ENCODE data around the gene CNOT6.
A peak's percentile ranks its signal among the peaks of the same experiment; 100 is the strongest.

CNOT6 gene

DNA sequence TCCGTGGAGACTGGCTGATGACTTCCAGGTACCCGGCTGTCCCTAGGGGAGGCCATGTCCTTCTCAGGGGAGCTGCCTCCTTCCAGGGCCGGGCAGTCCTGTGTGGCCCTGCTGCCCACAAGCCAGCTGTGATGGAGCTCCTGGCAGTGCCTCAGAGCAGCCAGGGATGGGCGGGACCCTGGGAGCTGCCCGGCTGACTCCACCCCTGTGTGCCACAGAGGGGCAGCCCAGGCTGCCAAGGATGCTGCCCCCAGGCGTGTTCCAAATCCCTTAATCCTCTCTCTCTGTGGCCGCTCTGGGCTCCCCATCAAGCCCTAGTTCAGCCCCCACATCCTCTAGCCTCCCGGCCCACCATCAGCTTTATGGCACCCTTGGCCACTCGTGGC is 104.1 kb downstream of the CNOT6 start:
- peak; percentile 55 for DNase-seq (ENCODE audit: low spot score)
- Histone ChIP-seq H3K27ac (no peak overlapping the region), H3K4me3 (no peak overlapping the region)
- TF ChIP-seq, protein P1, sequence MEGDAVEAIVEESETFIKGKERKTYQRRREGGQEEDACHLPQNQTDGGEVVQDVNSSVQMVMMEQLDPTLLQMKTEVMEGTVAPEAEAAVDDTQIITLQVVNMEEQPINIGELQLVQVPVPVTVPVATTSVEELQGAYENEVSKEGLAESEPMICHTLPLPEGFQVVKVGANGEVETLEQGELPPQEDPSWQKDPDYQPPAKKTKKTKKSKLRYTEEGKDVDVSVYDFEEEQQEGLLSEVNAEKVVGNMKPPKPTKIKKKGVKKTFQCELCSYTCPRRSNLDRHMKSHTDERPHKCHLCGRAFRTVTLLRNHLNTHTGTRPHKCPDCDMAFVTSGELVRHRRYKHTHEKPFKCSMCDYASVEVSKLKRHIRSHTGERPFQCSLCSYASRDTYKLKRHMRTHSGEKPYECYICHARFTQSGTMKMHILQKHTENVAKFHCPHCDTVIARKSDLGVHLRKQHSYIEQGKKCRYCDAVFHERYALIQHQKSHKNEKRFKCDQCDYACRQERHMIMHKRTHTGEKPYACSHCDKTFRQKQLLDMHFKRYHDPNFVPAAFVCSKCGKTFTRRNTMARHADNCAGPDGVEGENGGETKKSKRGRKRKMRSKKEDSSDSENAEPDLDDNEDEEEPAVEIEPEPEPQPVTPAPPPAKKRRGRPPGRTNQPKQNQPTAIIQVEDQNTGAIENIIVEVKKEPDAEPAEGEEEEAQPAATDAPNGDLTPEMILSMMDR (IDR thresholded peaks at IDR 0.05), result no peak

DNA sequence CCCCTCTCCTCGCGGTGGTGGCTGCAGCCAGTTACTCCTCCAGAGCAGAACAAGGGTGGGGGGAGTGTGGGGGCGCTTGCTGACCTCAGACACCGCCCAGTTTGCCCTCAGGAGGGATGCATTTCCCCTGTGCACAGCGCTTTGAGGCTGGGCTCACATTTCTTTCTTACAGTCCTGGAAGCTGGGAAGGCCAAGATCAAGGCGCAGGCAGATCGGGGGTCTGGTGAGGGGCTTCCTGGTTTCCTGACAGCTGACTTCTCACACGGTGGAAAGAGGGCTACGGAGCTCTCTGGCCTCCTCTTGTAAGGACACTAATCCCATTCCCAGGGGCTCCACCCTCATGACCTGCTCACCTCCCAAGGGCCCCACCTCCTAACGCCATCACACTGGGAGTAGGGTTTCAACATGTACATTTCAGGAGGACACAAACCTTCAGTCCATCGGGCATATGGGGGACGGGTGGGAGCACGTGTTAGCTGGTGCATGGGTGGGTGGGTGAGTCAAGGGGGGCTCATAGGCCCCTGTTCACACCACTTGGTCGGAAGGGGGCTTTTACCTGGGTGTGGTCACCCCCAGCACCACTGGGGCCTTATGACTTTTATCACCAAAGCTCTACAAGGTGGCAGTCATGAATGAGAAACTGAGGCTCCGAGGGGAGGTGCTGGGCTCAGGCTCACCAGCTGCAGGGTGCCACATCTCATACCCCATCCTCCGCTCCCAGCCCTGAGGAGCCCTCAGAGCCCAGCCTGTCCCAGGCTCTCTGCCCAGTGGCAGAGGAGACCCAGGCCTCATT is 104.8 kb downstream of the CNOT6 start:
- Histone ChIP-seq H3K27ac (no peak overlapping the region), H3K4me3 (no peak overlapping the region)
- TF ChIP-seq, protein P1 (IDR thresholded peaks at IDR 0.05), result no peak
- DNase-seq (ENCODE audit: low spot score), result peak; percentile 66

DNA sequence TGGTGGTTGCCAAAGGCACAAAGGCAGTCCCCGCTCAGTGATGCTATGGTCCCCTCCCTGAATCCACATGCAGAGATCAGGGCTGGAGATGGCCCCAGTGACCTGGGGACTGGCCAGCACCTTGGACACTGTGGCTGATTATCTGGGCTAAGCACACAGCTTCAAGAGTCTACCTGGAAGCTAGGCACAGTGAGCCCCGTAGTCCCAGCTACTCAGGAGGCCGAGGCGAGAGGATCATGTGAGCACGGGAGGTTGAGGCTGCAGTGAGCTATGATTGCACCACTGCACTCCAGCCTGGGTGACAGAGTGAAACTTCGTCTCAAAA is 105.4 kb downstream of the CNOT6 start:
- Histone ChIP-seq H3K27ac (no peak overlapping the region), H3K4me3 (no peak overlapping the region)
- DNase-seq (ENCODE audit: low spot score), result peak; percentile 63
- TF ChIP-seq, protein P1 (IDR thresholded peaks at IDR 0.05), result no peak

DNA sequence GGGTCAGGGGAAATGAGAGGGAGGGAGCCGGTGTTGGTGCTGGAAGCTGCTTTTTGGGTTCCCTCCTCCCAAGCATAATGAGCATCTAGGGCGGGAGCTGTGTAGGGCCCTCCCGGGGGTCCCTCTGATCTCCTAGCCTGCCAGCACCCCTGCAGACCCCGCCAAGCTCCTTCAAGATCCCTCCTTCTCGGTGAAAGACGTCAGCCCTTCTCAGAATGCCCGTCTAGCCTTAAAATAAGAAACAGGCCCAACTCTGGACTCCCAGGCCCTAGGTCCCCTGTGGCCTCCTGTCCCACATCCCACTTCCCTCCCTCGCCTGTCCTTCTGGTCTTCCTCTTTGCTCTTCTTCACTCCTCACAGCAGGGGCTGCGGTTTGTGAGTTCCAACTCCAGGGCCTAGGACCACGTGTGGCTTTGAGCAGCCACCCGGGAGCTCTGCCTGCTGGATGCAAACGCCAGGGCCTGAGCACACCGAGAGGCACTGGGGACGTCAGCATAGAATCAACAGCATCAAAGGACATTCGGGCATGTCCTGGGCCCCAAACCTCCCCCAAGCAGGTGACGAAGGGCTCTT is 105.9 kb downstream of the CNOT6 start:
- TF ChIP-seq, protein P1 (IDR thresholded peaks at IDR 0.05), result no peak
- H3K27ac ChIP-seq, result no peak overlapping the region
- DNase-seq (ENCODE audit: low spot score), result no peak
- no peak overlapping the region for H3K4me3 ChIP-seq

DNA sequence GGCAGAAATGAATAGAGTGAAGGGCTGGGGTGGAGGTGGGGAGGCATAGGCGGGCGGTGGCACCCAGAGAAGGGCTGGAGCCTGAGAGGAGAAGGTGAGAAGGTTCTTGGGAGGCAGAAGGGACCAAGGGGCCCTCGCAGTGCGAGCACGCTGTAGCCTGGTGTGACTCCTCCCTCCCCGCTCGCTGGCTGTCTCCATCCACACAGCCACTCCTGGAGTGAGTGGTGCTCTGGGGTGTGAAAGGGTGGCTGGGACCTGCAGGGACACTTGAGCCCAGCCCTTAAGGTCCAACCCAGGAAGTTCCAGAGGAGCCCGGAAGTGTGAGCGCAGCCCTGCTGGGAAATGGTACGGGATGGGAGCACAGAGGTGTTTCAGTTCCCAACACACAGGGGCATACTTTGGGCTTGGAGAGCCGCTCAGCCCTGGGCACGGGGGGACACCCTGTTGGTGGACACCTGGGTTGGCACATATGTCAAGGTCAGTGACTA is 106.4 kb downstream of the CNOT6 start:
- Histone ChIP-seq H3K27ac (no peak overlapping the region), H3K4me3 (no peak overlapping the region)
- TF ChIP-seq, protein P1 (IDR thresholded peaks at IDR 0.05), result no peak
- peak; percentile 53 for DNase-seq (ENCODE audit: low spot score)

DNA sequence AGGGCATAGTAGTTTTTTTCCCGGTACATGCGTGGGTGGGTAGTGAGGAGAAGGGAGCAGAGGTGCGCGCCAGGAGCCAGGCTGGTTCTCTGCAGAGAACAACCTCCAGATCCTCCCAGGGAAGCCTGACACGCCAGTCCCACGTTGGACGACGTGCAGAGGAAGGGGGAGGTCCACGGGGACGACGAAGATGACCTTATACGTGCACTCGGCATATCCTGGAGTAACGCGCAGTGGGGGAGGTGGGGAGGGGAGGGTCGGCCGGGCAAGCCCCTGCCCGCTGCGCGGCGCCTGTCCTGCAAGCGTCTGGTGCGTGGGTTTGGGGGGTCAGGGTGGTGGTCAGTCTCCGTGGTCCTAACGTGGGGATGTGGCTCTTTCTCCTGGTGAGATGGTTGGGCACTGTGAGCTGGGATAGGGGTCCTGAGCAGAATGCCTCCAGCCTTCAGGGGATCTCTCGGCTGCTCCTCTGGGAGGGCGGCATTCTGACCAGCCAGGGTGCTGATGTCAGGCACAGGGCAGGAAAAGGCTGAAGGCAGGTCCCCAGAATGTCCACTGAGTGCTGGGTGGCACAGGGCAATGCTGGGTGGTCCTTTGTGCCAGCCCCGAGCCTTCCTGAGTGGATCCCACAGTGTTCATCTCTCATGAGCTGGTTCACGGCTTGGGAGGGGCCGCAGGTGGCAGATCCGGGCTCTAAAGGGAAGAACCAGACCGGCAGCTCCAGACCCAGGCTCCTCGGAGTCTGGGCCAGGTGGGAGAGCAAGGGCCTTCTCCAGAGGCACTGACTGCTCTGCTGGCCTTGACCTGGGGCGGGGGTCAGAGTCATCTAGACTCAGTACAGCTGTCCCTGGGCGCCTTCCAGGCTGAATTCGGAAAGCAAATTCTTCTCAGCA is 107.7 kb downstream of the CNOT6 start:
- Histone ChIP-seq H3K4me3 (no peak overlapping the region), H3K27ac (no peak overlapping the region)
- peak; percentile 58 for DNase-seq (ENCODE audit: low spot score)
- TF ChIP-seq, protein P1 (IDR thresholded peaks at IDR 0.05), result no peak

Data from coronary artery (tissue), 2 donors.